ENCODE measurements around the gene TBC1D8.

GRCh38 chr2:100991404-100991773 is 159.8 kb downstream of the TBC1D8 start:
- no peak for TF ChIP-seq EZH2 (IDR thresholded peaks at IDR 0.05)
- TF ChIP-seq POLR2AphosphoS5 (IDR thresholded peaks at IDR 0.05; ENCODE audit: borderline replicate concordance, low read depth, low read length) = no peak
